Measurements from ENCODE around the gene ADGRE1. TPM values are rescaled to one million over a fixed set of nuclear protein-coding genes. Genes with fewer than 3 reads are reported as not detected.

Gene ADGRE1
- total and polyA plus RNA-seq, 2 experiments from 2014 or later = not detected

DNA sequence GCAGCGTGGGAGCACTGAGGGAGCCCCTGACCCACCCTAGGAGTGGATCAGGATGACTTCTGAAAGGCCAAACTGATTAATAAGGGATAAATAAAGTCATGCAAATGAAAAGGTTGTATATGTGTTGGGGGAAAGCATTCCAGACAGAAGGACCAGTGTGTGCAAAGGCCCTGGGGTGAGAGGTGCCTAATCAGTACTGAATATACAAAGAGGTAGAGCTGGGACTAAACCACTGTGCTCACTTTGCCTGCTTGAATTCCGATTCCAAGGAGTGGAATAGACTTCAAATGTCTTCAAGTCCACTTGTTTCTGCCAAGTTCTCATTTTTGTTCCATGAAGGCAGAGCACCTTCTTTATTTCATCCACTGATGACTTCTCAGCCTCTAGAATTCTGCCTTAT is 32.6 kb upstream of the ADGRE1 start:
- Histone ChIP-seq H3K36me3 (ENCODE audit: insufficient read depth) (no peaks in the 10 kb centered on the region), H3K4me2 (no peak overlapping the region), H3K79me2 (replicated peaks; ENCODE audit: insufficient read depth) (no peaks in the 10 kb centered on the region), H3K4me3 (no peak overlapping the region), H4K20me1 (replicated peaks; ENCODE audit: insufficient read depth) (no peaks in the 10 kb centered on the region), H3K9me2 (ENCODE audit: insufficient read depth) (no peaks in the 10 kb centered on the region), H3K27ac (ENCODE audit: low read depth) (no peak overlapping the region), H2AFZ (no peak overlapping the region), H3K27me3 (ENCODE audit: insufficient read depth) (no peaks in the 10 kb centered on the region), H3F3A (replicated peaks; ENCODE audit: low read depth) (no peaks in the 10 kb centered on the region), H3K4me1 (ENCODE audit: insufficient read depth) (no peaks in the 10 kb centered on the region)
- Mint-ChIP-seq H3K27ac (no peak overlapping the region), H3K4me1 (no peaks in the 10 kb centered on the region), H3K36me3 (ENCODE audit: low read depth) (peaks cover 28% of the 10 kb centered on the region), H3K4me3 (no peak overlapping the region), H3K27me3 (ENCODE audit: insufficient read depth, low read depth, poor library complexity) (peaks cover 4% of the 10 kb centered on the region), H3K9me3 (peaks cover 84% of the 10 kb centered on the region)
- DNase-seq (ENCODE audit: low spot score) = no peak
- TF ChIP-seq EZH2phosphoT487 (IDR thresholded peaks at IDR 0.05; ENCODE audit: unreplicated experiment) (no peak), POLR2AphosphoS5 (IDR thresholded peaks at IDR 0.05; ENCODE audit: low read depth) (no peak), EZH2 (IDR thresholded peaks at IDR 0.05; ENCODE audit: low read depth, unreplicated experiment) (no peak), NANOG (IDR thresholded peaks at IDR 0.05; ENCODE audit: borderline replicate concordance) (no peak), ZNF114 (CRISPR knock-in tag; IDR thresholded peaks at IDR 0.05) (no peak), ZNF331 (CRISPR knock-in tag; IDR thresholded peaks at IDR 0.05; ENCODE audit: low read depth) (no peak)
- TF ChIP-seq, protein P1, sequence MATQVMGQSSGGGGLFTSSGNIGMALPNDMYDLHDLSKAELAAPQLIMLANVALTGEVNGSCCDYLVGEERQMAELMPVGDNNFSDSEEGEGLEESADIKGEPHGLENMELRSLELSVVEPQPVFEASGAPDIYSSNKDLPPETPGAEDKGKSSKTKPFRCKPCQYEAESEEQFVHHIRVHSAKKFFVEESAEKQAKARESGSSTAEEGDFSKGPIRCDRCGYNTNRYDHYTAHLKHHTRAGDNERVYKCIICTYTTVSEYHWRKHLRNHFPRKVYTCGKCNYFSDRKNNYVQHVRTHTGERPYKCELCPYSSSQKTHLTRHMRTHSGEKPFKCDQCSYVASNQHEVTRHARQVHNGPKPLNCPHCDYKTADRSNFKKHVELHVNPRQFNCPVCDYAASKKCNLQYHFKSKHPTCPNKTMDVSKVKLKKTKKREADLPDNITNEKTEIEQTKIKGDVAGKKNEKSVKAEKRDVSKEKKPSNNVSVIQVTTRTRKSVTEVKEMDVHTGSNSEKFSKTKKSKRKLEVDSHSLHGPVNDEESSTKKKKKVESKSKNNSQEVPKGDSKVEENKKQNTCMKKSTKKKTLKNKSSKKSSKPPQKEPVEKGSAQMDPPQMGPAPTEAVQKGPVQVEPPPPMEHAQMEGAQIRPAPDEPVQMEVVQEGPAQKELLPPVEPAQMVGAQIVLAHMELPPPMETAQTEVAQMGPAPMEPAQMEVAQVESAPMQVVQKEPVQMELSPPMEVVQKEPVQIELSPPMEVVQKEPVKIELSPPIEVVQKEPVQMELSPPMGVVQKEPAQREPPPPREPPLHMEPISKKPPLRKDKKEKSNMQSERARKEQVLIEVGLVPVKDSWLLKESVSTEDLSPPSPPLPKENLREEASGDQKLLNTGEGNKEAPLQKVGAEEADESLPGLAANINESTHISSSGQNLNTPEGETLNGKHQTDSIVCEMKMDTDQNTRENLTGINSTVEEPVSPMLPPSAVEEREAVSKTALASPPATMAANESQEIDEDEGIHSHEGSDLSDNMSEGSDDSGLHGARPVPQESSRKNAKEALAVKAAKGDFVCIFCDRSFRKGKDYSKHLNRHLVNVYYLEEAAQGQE (IDR thresholded peaks at IDR 0.05; ENCODE audit: unreplicated experiment) = no peak
- no peak for ATAC-seq

DNA sequence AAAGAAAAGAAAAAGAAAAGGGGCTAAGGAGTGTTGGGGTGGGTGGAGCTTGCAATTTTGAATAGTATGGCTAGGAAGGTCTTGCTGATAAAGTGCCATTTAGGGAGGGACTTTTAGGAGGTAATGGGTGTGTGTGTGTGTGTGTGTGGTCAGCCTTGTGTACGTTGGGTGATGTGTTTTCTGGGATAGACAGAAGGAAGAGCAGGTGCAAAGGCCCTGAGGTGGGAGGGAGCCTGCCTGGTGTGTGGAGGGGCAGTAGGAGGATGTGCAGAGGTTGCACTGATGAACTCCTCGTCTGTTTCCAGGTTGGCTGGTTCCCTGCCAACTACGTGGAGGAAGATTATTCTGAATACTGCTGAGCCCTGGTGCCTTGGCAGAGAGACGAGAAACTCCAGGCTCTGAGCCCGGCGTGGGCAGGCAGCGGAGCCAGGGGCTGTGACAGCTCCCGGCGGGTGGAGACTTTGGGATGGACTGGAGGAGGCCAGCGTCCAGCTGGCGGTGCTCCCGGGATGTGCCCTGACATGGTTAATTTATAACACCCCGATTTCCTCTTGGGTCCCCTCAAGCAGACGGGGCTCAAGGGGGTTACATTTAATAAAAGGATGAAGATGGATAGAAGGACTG is 30.5 kb upstream of the ADGRE1 start:
- H3F3A ChIP-seq (replicated peaks; ENCODE audit: low read depth) = no peaks in the 10 kb centered on the region
- H2AFZ ChIP-seq = no peak overlapping the region
- Mint-ChIP-seq H3K4me3 (no peak overlapping the region), H3K27ac (no peak overlapping the region), H3K9me3 (peaks cover 85% of the 10 kb centered on the region), H3K36me3 (ENCODE audit: low read depth) (peaks cover 29% of the 10 kb centered on the region), H3K27me3 (ENCODE audit: insufficient read depth, low read depth, poor library complexity) (peaks cover 4% of the 10 kb centered on the region), H3K4me1 (no peaks in the 10 kb centered on the region)
- H3K36me3 ChIP-seq (ENCODE audit: insufficient read depth) = no peaks in the 10 kb centered on the region
- no peaks in the 10 kb centered on the region for H3K27me3 ChIP-seq (ENCODE audit: insufficient read depth)
- H3K27ac ChIP-seq (ENCODE audit: low read depth) = no peak overlapping the region
- DNase-seq (ENCODE audit: low spot score) (no peak), ATAC-seq (no peak)
- H3K4me1 ChIP-seq (ENCODE audit: insufficient read depth) = no peaks in the 10 kb centered on the region
- no peak overlapping the region for H3K4me2 ChIP-seq
- no peaks in the 10 kb centered on the region for H3K9me2 ChIP-seq (ENCODE audit: insufficient read depth)
- H3K4me3 ChIP-seq = no peak overlapping the region
- H4K20me1 ChIP-seq (replicated peaks; ENCODE audit: insufficient read depth) = no peaks in the 10 kb centered on the region
- no peaks in the 10 kb centered on the region for H3K79me2 ChIP-seq (replicated peaks; ENCODE audit: insufficient read depth)
- TF ChIP-seq ZNF114 (CRISPR knock-in tag; IDR thresholded peaks at IDR 0.05) = no peak
- TF ChIP-seq, protein P2, sequence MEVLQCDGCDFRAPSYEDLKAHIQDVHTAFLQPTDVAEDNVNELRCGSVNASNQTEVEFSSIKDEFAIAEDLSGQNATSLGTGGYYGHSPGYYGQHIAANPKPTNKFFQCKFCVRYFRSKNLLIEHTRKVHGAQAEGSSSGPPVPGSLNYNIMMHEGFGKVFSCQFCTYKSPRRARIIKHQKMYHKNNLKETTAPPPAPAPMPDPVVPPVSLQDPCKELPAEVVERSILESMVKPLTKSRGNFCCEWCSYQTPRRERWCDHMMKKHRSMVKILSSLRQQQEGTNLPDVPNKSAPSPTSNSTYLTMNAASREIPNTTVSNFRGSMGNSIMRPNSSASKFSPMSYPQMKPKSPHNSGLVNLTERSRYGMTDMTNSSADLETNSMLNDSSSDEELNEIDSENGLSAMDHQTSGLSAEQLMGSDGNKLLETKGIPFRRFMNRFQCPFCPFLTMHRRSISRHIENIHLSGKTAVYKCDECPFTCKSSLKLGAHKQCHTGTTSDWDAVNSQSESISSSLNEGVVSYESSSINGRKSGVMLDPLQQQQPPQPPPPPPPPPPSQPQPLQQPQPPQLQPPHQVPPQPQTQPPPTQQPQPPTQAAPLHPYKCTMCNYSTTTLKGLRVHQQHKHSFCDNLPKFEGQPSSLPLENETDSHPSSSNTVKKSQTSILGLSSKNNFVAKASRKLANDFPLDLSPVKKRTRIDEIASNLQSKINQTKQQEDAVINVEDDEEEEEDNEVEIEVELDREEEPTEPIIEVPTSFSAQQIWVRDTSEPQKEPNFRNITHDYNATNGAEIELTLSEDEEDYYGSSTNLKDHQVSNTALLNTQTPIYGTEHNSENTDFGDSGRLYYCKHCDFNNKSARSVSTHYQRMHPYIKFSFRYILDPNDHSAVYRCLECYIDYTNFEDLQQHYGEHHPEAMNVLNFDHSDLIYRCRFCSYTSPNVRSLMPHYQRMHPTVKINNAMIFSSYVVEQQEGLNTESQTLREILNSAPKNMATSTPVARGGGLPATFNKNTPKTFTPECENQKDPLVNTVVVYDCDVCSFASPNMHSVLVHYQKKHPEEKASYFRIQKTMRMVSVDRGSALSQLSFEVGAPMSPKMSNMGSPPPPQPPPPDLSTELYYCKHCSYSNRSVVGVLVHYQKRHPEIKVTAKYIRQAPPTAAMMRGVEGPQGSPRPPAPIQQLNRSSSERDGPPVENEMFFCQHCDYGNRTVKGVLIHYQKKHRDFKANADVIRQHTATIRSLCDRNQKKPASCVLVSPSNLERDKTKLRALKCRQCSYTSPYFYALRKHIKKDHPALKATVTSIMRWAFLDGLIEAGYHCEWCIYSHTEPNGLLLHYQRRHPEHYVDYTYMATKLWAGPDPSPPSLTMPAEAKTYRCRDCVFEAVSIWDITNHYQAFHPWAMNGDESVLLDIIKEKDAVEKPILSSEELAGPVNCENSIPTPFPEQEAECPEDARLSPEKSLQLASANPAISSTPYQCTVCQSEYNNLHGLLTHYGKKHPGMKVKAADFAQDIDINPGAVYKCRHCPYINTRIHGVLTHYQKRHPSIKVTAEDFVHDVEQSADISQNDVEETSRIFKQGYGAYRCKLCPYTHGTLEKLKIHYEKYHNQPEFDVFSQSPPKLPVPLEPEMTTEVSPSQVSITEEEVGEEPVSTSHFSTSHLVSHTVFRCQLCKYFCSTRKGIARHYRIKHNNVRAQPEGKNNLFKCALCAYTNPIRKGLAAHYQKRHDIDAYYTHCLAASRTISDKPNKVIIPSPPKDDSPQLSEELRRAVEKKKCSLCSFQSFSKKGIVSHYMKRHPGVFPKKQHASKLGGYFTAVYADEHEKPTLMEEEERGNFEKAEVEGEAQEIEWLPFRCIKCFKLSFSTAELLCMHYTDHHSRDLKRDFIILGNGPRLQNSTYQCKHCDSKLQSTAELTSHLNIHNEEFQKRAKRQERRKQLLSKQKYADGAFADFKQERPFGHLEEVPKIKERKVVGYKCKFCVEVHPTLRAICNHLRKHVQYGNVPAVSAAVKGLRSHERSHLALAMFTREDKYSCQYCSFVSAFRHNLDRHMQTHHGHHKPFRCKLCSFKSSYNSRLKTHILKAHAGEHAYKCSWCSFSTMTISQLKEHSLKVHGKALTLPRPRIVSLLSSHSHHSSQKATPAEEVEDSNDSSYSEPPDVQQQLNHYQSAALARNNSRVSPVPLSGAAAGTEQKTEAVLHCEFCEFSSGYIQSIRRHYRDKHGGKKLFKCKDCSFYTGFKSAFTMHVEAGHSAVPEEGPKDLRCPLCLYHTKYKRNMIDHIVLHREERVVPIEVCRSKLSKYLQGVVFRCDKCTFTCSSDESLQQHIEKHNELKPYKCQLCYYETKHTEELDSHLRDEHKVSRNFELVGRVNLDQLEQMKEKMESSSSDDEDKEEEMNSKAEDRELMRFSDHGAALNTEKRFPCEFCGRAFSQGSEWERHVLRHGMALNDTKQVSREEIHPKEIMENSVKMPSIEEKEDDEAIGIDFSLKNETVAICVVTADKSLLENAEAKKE (CRISPR knock-in tag; IDR thresholded peaks at IDR 0.05) = no peak
- TF ChIP-seq, protein P3, sequence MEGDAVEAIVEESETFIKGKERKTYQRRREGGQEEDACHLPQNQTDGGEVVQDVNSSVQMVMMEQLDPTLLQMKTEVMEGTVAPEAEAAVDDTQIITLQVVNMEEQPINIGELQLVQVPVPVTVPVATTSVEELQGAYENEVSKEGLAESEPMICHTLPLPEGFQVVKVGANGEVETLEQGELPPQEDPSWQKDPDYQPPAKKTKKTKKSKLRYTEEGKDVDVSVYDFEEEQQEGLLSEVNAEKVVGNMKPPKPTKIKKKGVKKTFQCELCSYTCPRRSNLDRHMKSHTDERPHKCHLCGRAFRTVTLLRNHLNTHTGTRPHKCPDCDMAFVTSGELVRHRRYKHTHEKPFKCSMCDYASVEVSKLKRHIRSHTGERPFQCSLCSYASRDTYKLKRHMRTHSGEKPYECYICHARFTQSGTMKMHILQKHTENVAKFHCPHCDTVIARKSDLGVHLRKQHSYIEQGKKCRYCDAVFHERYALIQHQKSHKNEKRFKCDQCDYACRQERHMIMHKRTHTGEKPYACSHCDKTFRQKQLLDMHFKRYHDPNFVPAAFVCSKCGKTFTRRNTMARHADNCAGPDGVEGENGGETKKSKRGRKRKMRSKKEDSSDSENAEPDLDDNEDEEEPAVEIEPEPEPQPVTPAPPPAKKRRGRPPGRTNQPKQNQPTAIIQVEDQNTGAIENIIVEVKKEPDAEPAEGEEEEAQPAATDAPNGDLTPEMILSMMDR (conservative IDR thresholded peaks at IDR 0.05; ENCODE audit: low read depth in 2 of 2) = no peak
- TF ChIP-seq STAT1 (IDR thresholded peaks at IDR 0.05; ENCODE audit: unreplicated experiment) = no peak
- TF ChIP-seq NANOG (IDR thresholded peaks at IDR 0.05; ENCODE audit: borderline replicate concordance) = no peak

Data from GM23338 (cell line).